NCI-H446 treated with DMSO at 0.1 percent for 48 hours (cell line): ENCODE data around the gene FAP.

Experiments used
- DNase-seq: peaks from one replicate; lab custom pipeline; 2025; lab: John Stamatoyannopoulos, UW

FAP gene

DNA sequence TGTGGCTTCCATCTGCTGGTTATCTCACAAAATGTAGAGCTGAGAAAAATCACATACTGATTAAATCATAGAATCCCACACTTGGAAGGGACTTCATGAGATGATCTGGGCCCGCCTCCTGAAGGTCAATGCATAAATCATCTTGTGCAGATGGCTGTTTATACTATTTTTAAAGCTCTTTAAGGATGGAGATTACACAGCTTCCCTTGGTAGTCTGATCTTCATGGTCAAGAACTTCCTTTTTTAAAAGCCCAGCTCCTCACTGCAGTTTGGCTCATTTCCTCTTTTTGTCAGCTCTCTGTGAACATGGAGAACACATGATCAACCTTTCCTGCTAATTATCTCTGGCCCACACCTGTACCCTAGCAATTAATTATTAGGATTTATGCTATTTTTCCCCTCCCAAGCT lies 117.1 kb downstream of the FAP start:
- DNase-seq, result no peak

DNA sequence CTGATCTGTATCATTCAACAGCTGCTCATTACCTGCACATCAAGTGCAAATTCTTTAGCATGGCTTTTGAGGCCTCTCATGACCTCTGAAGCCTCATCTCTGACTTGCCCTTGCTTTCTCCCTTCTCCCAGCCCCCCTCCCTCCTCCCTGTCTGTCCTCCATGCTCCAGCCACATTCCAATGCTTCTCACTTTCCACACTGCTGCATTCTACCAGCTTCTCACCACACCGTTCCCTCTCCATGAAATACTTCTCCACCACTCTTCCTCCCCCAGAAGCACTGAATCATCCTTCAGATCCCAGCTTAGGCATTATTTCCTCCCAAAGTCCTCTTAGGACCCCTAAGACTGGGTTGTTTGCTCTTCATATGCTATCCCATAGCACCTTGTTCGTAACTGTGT lies 118.1 kb downstream of the FAP start:
- no peak for DNase-seq

DNA sequence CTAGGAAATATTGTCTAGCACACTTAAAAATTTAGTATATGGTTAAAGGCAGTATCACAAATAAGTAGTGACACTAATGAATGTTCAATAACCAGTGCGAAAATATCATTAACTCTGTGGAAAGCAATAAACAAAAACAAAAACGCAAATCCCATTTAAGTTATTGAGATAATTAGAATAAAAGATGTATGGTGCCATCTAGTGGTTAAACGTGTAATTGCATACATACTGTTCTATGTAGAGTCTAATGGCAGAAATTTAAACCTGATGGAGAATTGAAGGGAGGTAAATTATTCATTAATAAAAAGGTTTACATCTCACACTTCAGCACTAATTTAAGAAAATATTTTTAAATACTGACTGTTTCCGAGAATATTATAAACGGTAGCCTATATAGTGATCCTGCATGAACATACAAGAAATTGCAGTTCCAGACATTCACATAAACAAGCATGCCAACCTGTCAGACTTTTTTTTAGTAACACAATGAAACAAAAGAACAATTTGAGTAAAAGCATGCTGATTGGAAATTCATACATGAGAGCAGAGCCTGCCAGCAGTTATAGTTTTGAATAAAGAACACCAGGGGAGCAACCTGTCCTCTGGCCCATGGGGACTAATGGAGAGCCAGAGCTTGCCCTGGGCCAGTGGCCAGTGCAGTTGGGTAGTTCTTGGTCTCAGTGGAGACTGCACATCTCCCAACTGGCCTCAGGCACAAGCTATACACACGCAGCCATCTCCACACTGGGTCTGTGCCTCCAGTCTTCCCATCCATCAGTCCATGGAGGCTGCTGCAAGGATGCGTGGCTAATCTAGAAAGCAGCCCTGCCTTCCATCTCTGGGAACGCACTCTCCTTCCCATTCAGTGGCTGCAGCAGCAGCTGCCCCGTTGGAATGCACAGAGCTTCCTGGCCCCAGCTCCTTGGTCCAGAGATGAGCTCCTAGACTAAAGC lies 119.2 kb downstream of the FAP start:
- peak; percentile 18 for DNase-seq
